HG03571 (cell line): ENCODE results near the gene BCORL1.

Experiments
- ATAC-seq: cut with Tn5 transposase; IDR thresholded peaks from one replicate; pipeline ENCODE4 v1.9.1; 2021; ENCODE audit not compliant: unreplicated experiment

Gene BCORL1

DNA sequence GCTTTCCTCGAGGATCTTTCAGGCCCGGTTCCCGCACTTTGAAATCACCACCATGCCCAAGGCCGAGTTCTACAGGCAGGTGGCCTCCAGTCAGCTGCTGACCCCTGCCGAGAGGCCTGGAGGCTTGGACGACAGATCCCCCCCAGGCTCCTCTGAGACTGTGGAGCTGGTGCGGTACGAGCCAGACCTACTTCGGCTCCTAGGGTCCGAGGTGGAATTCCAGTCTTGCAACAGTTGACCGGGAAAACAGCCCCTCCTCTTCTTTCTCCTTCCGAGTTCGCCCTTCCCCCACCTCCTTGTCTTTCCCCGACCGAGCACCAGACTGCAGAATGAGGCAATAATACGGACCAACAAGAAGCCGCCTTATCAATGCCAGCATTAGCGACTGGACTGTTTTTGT is 73.5 kb downstream of the BCORL1 start:
- no peak for ATAC-seq

DNA sequence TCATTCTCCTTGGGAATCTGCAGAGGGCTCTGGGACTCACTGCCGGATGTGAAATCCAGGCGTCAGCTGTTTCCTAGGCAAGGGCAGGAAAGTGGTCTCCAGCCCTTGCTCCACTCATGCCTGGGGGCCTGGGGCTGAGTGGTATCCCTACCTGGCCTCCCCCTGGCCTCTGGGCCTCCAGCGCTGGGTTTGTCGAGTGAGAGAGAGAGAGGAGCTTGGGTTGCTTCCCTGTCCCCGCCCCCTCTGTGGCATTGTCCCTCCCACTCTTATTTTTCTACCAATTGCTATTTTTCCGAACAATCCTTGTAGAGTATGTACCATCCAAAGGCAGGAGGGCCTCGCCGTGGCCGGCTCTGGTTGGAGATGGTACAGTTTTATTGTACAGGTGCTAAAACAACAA is 74.8 kb downstream of the BCORL1 start:
- ATAC-seq: no peak

DNA sequence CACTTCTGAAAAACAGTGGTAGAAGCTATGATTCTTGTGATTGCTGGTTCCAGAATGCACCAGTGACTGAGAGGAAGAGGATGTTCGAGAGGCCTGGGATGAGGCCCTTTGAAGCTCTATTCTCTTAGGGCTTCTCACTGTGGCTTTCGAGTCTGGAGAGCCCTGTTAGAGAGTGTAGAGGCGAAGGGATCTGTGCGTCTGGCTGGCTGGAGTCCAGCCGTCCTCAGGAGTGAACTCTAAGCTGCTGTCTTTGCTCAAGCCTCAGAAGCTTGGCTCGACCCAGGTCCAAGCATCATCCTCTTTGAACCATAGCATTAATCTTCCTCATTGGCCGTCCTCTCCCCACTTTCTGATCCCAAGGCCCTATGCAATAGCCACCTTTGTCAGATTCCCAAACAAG is 76.2 kb downstream of the BCORL1 start:
- ATAC-seq: no peak

DNA sequence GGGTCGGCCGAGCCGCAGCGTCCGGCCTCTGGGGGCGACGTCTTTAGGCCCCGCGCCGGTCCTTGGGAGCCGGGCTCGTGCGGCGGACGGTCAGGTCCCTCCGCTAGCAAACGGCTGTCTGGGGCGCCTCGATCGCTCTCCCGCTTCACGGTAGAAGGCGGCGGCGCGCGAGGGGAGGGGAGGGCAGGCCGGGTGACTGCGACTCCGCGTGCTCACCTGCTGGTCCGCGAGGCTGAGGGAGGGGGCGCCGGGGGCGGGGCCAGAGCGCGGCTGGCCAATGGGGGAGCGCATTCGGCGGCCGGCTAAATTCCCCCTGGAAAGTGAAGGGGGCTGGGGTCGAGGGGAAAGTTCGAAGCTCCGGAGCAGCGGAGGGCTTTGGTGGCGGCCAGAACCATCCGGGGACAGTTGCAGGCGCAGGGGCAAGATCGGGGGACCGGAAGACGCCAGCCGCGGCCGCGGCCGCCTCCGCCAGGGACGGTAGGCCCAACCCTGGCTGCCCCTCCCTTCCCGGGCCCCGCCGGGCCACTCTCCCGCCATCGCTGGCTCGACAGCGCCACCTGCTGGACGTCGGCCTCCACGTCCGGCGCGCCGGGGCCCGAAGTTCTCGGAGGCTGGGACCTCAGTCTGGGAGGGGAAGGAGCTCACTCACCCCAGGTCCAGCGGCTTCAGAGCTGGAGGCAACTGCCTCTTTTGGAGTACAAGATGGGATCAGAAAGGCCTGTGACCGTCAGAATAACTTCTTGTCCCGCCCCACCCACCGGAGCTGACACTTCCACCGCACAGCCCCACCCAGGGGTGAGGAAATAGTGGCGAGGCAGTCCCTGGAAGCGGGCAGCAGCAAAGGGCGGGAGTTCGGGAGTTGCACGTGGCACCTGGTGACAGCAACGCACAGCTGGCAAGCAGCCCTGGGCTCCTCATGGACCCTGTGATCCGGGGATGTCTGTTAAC is 78.0 kb downstream of the BCORL1 start:
- ATAC-seq: peak; percentile 95

DNA sequence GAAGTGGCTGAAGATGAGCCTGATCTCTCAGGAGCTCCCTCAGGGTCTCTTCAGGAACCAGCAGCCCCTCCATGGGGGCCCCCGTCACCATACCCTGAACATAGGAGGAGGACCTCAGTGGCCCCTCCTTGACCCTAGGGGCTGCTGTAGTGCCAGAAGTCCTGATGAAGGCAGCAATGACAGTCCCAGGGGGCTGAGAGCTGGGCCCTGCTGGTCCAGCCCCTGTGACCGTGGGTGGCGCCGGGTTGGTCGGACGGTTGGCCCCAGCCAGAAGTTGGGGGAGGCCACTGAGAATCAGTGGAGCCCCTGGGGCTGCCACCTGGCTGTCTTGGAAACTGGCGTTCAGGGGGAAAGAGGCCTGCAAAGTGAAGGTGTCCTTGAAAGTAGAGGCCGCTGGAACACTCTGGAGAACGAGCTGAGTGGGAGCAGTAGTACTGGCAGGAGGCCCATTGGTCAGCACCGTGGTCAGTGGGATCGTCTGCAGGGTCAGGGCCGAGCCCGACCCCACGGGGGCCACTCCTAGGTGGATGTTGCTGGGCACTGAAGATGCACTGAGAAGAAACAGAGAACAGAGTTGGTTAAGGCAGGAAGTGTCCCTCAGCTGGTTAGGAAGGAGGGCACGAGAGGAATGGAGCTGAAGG is 84.7 kb downstream of the BCORL1 start:
- ATAC-seq: no peak

DNA sequence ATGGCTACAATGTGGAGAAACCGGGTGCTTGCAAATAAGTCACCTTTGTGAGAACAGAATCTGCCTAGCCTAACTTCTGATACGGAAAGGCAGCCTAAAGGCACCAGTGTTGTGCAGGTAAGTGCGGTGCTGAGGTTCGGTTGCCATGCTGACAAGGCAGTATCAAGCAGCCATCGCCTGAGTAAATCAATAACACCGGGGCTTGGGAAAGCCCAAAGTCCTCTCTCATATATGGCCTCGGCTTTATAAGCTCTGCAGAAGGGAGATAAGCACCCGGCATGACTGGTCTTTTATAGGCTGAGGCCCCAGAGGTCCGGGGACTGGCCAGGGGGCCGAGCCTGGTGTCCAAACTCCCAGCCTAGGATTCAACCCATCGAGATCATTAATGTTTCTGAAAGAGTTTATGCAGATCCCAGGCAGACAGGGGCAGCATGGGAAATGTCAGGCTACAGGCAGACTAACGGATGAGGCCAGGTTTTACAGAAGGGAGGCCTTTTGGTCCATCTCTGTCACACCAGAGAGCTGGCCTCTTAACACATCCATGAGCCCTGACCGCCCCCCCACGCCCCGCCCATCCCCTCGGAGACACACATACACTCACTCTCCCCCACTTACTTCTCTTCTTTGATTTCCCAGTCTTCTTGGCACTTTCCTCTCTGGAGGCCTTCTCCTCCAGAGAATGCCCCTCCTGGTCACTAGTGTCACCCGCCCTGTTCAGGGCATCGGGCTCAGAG is 89.3 kb downstream of the BCORL1 start:
- ATAC-seq: no peak

DNA sequence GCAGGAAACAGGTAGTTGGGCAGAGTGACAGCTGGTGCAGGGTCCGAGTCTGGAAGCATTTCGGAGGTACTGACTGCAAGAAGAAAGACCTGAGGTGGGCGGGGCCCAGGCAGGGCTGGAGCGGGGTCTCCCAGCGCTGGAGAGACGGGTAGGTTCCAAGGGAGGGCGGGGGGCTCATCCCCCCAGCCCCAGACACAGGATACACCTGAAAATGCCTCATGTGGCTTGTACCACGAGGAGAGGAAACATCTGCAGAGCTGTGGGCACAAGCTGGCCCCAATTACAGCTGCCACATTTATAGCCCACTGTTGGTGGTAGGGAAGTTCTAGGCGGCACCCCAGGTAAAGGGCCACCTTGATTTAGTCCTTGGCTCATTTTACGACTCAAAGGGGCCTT is 89.9 kb downstream of the BCORL1 start:
- ATAC-seq: no peak

DNA sequence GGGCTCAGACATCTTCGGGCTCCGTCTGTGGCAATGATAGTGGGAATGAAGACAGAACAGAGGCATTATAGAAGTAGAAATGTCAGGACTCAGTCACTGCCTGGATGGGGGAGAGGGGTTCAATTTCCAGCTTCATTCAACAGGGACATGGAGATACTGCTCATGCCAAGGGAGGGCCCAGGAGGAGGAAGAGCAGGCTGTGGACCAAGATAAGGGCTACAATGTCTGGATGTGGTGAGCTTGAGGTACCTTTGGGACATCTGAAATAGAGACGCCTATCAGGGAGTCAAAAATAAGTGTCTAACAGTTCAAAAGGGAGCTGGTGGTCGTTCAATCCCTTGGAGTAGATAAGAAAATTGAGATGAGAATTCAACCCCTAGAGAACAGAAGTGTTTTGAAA is 93.3 kb downstream of the BCORL1 start:
- ATAC-seq: no peak

DNA sequence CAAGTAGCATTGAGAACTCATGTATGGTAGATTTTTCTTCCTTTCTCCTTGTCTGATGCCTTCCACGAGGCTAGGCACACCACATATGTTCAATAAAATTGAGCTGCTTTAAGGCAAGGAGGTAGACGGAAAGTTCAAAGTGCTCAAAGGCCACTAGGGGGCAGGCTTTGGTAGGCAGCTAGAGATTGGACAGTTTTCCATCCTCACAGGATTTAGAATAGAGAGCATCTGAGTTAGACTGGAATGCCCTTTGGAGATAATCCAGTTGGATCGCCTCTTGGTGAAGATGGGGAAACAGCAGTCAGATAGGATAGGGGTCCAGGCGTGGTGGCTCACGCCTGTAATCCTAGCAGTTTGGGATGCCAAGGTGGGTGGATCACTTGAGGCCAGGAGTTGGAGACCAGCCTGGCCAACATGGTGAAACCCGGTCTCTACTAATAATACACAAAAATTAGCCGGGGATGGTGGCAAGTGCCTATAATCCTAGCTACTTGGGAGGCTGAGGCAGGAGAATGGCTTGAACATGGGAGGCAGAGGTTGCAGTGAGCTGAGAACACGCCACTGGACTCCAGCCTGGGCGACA is 97.5 kb downstream of the BCORL1 start:
- ATAC-seq: no peak

DNA sequence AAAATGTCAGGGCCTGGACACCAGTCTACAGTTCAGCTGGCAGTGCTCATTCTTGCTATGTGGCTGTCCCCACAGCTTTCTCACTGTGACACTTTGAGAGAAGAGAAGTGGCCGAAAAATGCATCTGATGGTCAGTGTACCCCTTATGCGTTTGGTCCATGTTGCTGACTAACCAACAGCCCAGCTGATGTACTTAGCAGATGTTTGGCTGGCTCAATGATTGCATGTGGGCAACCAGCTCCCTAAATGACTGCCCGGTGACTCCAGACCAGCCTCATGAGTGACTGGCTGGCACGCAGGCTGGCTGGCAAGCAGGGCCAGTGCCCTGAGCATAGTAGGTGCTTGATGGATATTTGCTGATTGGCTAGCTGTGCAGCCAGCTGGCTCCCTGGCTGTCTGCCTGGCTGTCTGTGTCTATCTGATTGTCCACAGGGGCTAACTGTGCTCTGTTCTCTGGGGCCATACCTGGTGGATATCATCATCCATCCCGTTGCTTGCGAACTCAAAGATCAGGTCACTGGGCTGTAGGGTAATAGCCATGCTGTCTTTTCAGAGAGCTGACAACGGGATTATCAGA is 98.4 kb downstream of the BCORL1 start:
- no peak for ATAC-seq

DNA sequence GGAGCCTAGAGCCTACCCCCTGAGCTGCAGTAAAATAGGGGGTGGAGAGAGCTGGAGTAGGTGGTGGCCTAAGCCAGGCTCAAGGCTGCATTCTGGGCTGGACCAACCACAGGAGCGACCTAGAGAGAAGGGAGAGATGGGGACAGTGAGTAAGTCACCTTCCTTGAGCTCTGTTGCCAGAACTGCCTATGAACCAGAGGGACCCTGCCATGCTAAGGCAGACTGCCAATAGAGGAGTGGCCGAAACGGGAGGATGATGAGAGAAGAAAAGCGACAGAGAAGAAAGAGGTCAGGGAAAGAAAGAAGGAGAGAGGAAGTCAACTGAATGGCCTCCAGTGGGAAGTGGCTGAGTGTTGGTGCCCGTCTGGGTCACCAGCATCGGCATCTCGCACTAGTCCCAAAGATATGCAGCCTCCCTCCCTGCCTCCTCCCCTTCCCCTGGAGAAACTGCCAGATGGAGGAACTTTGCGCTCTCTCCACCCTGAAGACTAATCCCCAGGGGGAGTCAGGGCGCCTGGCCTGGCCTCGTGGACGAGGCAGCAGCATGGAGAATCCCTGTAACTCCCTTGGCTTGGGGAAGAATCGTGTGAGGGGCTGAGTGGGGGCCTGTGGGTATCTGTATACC is 99.1 kb downstream of the BCORL1 start:
- no peak for ATAC-seq

DNA sequence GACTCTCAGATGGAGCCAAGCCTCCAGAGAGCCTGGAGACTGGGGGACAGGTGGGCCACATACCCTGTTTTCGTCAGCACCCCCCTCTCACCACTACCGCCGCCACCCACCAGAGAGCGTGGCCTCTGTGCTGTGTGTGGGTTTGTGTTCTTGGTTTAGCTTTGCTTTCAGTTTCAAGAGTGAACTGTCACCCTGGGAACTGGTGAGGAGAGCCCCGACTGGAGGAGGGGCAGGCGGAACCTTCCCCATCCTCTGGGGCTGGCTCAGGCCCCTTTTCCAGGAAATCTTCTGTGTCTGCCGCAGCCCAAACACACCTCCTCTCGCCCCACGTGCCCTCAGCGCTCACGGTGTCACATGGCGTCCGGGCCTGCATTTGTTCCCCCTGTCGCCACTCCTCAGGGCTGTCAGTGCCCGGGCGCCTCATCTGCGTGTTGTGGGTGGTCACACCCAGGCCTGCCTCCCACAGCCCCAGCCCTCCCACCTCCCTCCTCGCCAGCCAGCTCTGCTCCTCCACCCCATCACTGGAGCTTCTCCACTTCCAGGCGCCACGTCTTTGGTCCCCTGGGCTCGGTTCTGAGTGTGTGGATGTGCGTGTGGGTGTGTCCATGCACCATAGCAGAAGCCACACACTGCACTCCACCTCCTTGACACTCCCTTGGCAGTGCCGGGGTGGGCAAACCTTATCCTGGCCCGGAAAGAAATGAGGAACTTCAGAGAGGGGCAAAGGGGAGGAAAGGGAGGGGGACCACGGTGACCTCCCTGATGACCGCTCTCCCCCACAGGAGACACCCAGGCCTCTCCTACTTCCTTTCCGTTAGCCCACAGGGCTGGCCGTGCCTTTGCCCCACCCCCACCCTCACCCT is 100.0 kb downstream of the BCORL1 start:
- ATAC-seq: peak; percentile 46

DNA sequence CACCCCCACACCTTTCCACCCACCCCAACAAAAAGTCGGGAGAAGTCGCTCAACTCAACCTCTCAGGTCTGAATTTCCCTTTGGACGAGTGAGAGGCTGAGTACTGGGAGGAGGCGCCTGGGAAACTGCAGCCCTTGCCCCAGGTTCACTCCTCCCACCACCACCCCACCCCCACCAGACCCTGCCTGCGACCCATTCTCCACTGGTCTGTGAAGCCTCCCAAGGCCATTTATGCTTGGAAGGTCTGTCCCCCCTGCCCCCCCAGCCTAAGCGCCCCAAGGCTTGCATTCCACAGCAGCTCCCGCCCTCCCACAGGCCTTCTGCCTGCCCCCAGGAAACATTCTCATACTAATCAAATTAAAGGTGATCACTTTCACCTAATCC is 100.7 kb downstream of the BCORL1 start:
- ATAC-seq: no peak

DNA sequence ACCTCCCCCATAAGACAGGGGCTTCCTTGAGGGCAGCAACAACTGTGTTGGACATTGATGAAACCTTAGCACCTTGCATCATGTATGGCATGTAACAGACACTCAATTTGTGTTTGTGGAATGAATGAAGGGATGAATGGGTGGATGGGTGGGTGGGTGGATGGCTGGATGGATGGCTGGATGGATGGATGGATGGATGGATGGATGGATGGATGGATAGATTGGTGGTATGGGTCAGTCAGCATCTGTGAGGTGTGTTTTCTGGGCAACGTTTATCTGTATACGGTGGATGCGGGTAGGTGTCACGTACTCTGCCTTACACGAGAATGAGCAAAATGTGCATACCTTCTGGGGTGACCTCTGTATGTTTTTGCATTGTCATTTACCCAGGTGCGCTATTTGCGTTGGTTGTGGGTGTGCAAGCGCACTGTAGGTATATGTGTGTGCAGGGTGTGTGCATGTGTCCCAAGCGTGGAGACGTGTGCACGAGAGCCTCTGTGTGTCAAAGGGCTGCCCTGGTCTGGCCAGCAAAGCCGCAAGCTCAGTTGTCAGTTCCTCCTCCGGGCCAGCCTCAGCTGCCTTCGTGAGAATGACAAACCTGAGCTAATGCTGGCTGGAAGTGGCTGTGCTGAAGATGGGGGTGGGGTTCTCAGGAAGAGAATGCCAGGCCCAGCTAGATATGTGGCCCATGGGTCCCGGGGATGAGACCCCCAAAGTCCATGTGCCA is 101.4 kb downstream of the BCORL1 start:
- peak; percentile 24 for ATAC-seq

DNA sequence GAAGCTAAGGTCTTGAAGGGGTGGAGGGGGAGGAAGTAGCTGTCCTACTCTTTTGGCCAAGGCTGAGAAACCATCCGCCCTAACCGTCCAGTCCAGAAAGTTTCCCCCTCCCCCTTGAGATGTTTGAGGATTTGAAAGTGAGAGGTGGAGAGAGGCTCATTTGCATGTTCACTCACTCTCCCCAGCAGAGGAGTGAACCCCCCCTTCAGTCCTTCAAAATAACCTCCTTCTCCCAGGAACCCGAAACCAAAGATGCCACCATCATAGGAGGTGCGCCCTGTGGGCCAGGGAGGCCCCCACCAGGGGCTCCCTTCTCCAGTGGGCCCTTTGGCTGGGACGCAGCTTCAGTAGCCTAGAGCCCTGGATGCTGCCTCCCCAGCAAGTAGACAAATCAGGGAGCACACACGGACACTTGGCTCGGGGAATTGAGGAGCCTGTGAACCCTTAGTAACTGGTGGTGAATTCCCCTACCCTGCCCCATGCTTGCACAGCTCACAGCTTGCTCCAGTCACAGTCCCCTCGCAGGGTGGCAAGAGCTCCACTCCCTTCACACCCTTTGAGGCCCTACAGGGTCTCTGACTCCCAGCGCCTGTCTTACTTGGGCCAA is 102.3 kb downstream of the BCORL1 start:
- ATAC-seq: peak; percentile 43

DNA sequence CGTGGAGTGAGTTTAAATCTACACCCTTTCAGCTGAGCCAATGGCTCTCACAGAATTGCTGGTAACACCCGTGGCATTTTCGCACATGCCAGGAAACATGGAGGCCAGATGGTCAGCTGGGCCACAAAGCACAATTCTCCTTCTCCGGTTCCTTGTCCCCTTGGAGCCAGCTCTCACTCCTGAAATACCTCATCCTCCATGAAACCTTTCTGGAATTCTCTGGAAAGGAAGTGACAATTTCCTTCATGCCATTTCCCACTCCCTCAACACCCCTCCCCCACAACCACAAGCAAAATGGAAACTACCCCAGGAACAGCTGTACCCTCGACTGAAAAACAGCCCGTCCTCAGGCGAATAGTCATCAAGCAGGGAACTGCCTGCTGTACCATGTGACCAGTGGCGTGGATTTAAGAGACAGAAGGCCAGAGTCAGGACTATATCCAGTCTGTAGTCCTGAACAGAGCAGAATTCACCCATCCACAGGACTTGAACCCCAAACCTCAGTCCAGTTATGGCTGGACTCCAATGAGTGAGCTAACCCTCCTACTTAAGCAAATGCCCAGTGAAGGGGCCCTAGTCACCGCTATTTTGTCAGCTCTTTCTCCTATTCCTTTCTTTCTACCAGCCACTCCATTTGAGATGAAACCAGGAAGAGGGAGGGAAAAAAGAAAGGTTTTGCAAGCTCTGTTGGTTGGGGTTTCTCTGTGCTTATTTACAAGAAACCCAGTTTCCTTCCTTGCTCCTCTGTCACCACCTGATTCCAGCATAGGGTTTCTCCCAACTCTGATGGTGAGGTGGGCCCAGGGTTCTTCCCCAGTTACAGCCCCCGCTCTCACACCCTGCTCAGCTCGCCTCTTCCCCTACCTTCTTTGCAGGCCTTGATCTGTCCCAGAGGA is 103.4 kb downstream of the BCORL1 start:
- no peak for ATAC-seq

DNA sequence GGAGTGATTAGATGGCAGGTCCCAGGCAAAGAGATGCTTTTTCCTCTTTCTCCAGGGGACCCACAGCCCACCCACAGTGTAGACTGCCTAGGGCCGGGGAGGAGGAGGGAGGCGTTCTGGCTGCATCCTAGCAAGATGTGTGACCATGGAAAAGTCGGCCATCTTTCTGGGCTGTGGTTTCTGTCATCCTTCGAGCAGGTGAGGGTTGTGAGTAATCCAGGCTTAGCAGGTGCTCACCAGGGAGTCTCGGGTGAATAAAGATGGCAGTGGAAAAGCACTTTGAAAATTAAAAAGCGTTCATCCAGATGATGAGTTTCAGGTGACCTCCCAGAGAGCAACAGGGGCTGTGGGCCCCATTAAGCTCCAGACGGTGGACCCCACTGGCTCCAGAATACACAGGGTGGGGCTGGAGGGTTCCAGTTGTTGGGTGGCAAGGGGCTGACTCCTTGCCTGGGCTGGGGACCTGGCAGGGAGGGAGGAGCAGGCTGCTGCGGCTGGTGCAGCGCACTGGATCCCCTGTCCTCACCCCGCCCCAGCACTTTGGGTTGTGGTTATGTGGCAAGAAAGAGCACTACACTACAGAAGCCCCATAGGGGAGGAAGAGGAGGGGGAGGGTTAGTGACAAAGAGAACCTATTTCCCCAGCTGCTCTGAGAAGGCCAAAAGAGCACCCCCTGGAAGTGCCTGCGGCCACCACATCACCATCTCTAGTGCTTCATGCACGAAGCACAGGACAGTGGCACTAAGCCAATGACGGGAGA is 104.2 kb downstream of the BCORL1 start:
- ATAC-seq: peak; percentile 41
